Measurements from ENCODE around the gene SVIL. TPM values are rescaled to one million over a fixed set of nuclear protein-coding genes. Genes with fewer than 3 reads are reported as not detected.
"Not testable (repeated sequence)": the region's sequence is repeated elsewhere in the genome, so short reads cannot be mapped to it uniquely, and the experiment has no call there.

SVIL gene
- total RNA-seq, 1 donor from 2014 or later: 25.1 TPM

GRCh38 chr10:29450405-29450804, 184.4 kb downstream of the SVIL start:
- Mint-ChIP-seq H3K4me3 (no peak overlapping the region), H3K27me3 (ENCODE audit: insufficient read depth, low read depth) (peaks cover 14% of the 10 kb centered on the region), H3K9me3 (no peaks in the 10 kb centered on the region), H3K36me3 (peaks cover 2% of the 10 kb centered on the region), H3K27ac (no peak overlapping the region), H3K4me1 (peaks cover 17% of the 10 kb centered on the region)
- Histone ChIP-seq H4K20me1 (ENCODE audit: low read depth) (no peaks in the 10 kb centered on the region), H3K9ac (no peak overlapping the region), H3K4me1 (peaks cover 9% of the 10 kb centered on the region), H3K4me3 (no peak overlapping the region), H3K36me3 (no peaks in the 10 kb centered on the region), H3F3A (ENCODE audit: low read depth) (peaks cover 8% of the 10 kb centered on the region), H3K9me3 (ENCODE audit: low read depth) (no peaks in the 10 kb centered on the region), H3K27ac (no peak overlapping the region), H3K27me3 (no peaks in the 10 kb centered on the region), H3K4me2 (no peak overlapping the region), H3K79me2 (ENCODE audit: low read depth) (no peaks in the 10 kb centered on the region), H2AFZ (replicated peaks) (no peak overlapping the region)
- DNase-seq (ENCODE audit: low spot score): no peak
- TF ChIP-seq EZH2 (IDR thresholded peaks at IDR 0.05) (no peak), EZH2phosphoT487 (IDR thresholded peaks at IDR 0.05) (no peak), CTCF (IDR thresholded peaks at IDR 0.05) (no peak)

GRCh38 chr10:29448756-29449592, 185.8 kb downstream of the SVIL start:
- peak; percentile 76 for TF ChIP-seq CTCF (IDR thresholded peaks at IDR 0.05)
- H3K36me3 Mint-ChIP-seq; H3K36me3 ChIP-seq; H3K4me1 ChIP-seq; H3K4me3 ChIP-seq; H3K27ac Mint-ChIP-seq; H3K9ac ChIP-seq; H3F3A ChIP-seq (ENCODE audit: low read depth); H3K9me3 Mint-ChIP-seq; H3K4me3 Mint-ChIP-seq; H3K27ac ChIP-seq; H4K20me1 ChIP-seq (ENCODE audit: low read depth); H3K27me3 ChIP-seq; H3K4me2 ChIP-seq; H3K9me3 ChIP-seq (ENCODE audit: low read depth); H3K79me2 ChIP-seq (ENCODE audit: low read depth): not testable (repeated sequence)
- peak overlapping the region; percentile 94 for H2AFZ ChIP-seq (replicated peaks)
- H3K27me3 Mint-ChIP-seq (ENCODE audit: insufficient read depth, low read depth): peaks cover 14% of the 10 kb centered on the region
- H3K4me1 Mint-ChIP-seq: peaks cover 17% of the 10 kb centered on the region
- peak; percentile 86 for DNase-seq (ENCODE audit: low spot score)

GRCh38 chr10:29448125-29448524, 186.6 kb downstream of the SVIL start:
- no peak overlapping the region for H2AFZ ChIP-seq (replicated peaks)
- TF ChIP-seq CTCF (IDR thresholded peaks at IDR 0.05) (no peak), EZH2 (IDR thresholded peaks at IDR 0.05) (no peak), EZH2phosphoT487 (IDR thresholded peaks at IDR 0.05) (no peak)
- H3K4me2 ChIP-seq: no peak overlapping the region
- Mint-ChIP-seq H3K27me3 (ENCODE audit: insufficient read depth, low read depth) (peaks cover 11% of the 10 kb centered on the region), H3K4me3 (no peak overlapping the region), H3K36me3 (no peaks in the 10 kb centered on the region), H3K4me1 (peaks cover 16% of the 10 kb centered on the region), H3K9me3 (peaks cover 6% of the 10 kb centered on the region), H3K27ac (no peak overlapping the region)
- peaks cover 9% of the 10 kb centered on the region for H3K4me1 ChIP-seq
- H3K9ac ChIP-seq: no peak overlapping the region
- H4K20me1 ChIP-seq (ENCODE audit: low read depth): no peaks in the 10 kb centered on the region
- no peak overlapping the region for H3K4me3 ChIP-seq
- H3K27me3 ChIP-seq: no peaks in the 10 kb centered on the region
- no peak overlapping the region for H3K27ac ChIP-seq
- no peaks in the 10 kb centered on the region for H3K36me3 ChIP-seq
- no peak for DNase-seq (ENCODE audit: low spot score)
- H3K79me2 ChIP-seq (ENCODE audit: low read depth): no peaks in the 10 kb centered on the region
- no peaks in the 10 kb centered on the region for H3K9me3 ChIP-seq (ENCODE audit: low read depth)
- H3F3A ChIP-seq (ENCODE audit: low read depth): peaks cover 8% of the 10 kb centered on the region
